Measurements from ENCODE around the gene SOCS1. TPM values are rescaled to one million over a fixed set of nuclear protein-coding genes. Genes with fewer than 3 reads are reported as not detected.

SOCS1 gene
- total and polyA plus RNA-seq, 2 of the 4 experiments (the other 2 are of a cell fraction): 2.0 to 22.0 TPM

DNA sequence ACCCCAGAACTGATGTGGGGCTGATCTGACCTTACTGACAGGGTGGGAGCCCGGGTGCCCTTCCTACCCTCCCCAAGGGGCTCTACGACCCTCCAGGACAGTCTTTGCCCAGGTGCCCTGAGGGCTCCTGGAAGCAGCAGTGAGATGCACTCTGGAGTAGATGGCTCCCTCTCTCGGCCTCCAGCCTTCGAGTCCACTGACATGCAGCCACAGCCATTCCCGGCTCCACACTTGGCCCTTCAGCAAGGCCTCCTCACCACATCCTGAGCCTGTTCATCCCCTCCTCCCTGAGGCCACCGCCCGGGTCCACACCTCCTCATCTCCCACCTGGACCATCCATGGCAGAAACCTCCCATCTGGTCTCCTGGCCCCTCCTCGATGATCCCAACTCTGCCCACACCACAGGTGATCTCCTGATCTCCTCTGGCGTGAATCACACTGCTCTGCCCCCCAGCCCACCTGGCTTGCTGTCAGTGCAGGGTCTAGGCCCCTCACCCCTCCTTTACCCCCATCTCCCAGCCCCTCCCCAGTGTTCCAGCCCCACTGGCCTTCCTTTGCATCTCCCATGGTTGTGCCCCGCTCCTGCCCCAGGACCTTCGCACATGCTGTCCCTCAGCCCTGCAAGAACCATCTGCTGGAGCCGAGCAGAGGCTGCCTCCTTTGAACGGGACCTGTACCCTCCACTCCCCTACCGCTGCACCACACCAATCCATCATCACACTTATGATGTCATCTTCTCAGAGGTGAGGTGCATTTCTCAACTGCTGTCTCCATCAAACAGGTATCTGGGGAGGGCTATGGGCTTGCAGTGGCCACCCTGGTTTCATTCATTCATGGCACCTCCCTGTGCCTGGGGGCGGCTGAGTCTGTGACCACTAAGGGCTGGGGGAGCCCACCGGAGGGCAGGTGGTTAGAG lies 44.7 kb downstream of the SOCS1 start:
- dilution Hi-C loops (cut with HindIII; ENCODE audit: low sequenced_read_pairs, unreplicated experiment): no loop called here
- Histone ChIP-seq H3K27me3 (ENCODE audit: control insufficient read depth, insufficient read depth, low read length) (peaks cover 5% of the 10 kb centered on the region; the same call in 1 of the 2 replicates), H3K18ac (ENCODE audit: low read depth, low read length) (no peak overlapping the region), H3K9me3 (ENCODE audit: control insufficient read depth, insufficient read depth, low read length) (peaks cover 10% of the 10 kb centered on the region), H3K4me2 (ENCODE audit: low read depth, low read length) (no peak overlapping the region), H3K9ac (ENCODE audit: low read depth, low read length) (no peak overlapping the region), H3K23ac (ENCODE audit: low read depth, low read length) (no peak overlapping the region), H2BK120ac (ENCODE audit: low read depth, low read length) (no peak overlapping the region), H3K4me1 (ENCODE audit: control insufficient read depth, insufficient read depth, low read length) (peaks cover 1% of the 10 kb centered on the region), H4K5ac (ENCODE audit: low read depth, low read length) (no peak overlapping the region), H3K4me3 (ENCODE audit: insufficient read depth, low read depth, low read length) (no peak overlapping the region), H3K9me1 (ENCODE audit: insufficient read depth, low read length) (no peaks in the 10 kb centered on the region), H4K8ac (ENCODE audit: low read depth in 2 of 2, low read length in 2 of 2) (no peak overlapping the region), H3K27ac (ENCODE audit: insufficient read depth, low read length) (no peak overlapping the region), H3K14ac (replicated peaks; ENCODE audit: low read depth, low read length) (no peak overlapping the region), H2AK9ac (replicated peaks; ENCODE audit: low read depth, low read length, poor library complexity) (no peak overlapping the region), H2AFZ (replicated peaks; ENCODE audit: low read length, poor library complexity) (no peak overlapping the region), H2AK5ac (ENCODE audit: low read depth, low read length) (no peak overlapping the region), H2BK15ac (ENCODE audit: low read depth, low read length) (no peak overlapping the region), H3K4ac (ENCODE audit: low read depth, low read length) (no peak overlapping the region), H4K20me1 (ENCODE audit: insufficient read depth, low read length) (no peaks in the 10 kb centered on the region), H3K36me3 (ENCODE audit: control insufficient read depth, insufficient read depth, low read length) (no peaks in the 10 kb centered on the region), H4K91ac (ENCODE audit: insufficient read depth, low read depth, low read length) (no peak overlapping the region), H3K56ac (ENCODE audit: extremely low read depth, insufficient read depth, low read length) (no peak overlapping the region), H2BK20ac (ENCODE audit: low read depth, low read length) (no peak overlapping the region), H3K79me1 (ENCODE audit: low read depth in 1 of 2, low read length in 2 of 2) (no peaks in the 10 kb centered on the region), H2BK5ac (ENCODE audit: low read depth, low read length, poor library complexity, severe bottlenecking) (no peak overlapping the region)
- no TSS peak for BruUV-seq (replicated peaks)
- POLR2A ChIA-PET (ENCODE audit: unreplicated experiment): no interaction called here
- CTCF ChIA-PET: no interaction called here
- intact Hi-C loops (cut with micrococcal nuclease): no loop called here
- ATAC-seq (ENCODE audit: low read depth): no peak
- in situ Hi-C loops (cut with MboI; ENCODE audit: low sequenced_read_pairs): no loop called here
- 75% methylated on average over 7 of the region's 16 CpGs; no CpG with 5 or more reads in 1 of the 2 experiments for WGBS, 2 experiments (ENCODE audit: extremely low coverage in 2 of 2, insufficient read length in 1 of 2)
- no peak for DNase-seq
- TF ChIP-seq FOS (IDR thresholded peaks at IDR 0.05; ENCODE audit: low read depth, low read length) (no peak), RCOR1 (IDR thresholded peaks at IDR 0.05; ENCODE audit: insufficient replicate concordance, low read length) (no peak), CHD1 (IDR thresholded peaks at IDR 0.05; ENCODE audit: low read depth, low read length) (no peak), RAD21 (IDR thresholded peaks at IDR 0.05; ENCODE audit: low read length) (no peak), MXI1 (IDR thresholded peaks at IDR 0.05; ENCODE audit: borderline replicate concordance, low read depth, low read length) (no peak)
- TF ChIP-seq, protein P1, sequence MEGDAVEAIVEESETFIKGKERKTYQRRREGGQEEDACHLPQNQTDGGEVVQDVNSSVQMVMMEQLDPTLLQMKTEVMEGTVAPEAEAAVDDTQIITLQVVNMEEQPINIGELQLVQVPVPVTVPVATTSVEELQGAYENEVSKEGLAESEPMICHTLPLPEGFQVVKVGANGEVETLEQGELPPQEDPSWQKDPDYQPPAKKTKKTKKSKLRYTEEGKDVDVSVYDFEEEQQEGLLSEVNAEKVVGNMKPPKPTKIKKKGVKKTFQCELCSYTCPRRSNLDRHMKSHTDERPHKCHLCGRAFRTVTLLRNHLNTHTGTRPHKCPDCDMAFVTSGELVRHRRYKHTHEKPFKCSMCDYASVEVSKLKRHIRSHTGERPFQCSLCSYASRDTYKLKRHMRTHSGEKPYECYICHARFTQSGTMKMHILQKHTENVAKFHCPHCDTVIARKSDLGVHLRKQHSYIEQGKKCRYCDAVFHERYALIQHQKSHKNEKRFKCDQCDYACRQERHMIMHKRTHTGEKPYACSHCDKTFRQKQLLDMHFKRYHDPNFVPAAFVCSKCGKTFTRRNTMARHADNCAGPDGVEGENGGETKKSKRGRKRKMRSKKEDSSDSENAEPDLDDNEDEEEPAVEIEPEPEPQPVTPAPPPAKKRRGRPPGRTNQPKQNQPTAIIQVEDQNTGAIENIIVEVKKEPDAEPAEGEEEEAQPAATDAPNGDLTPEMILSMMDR (conservative IDR thresholded peaks at IDR 0.05; ENCODE audit: low read depth, low read length): no peak

All from IMR-90 (cell line).